OCI-M1 (cell line): ENCODE results near the gene EDEM2.
"Not testable (repeated sequence)": the region's sequence is repeated elsewhere in the genome, so short reads cannot be mapped to it uniquely, and the experiment has no call there.

Experiments
- DNase-seq: peaks from one replicate; lab custom pipeline; 2025; lab: John Stamatoyannopoulos, UW

Gene EDEM2

GRCh38 chr20:35087791-35088190 is 59.3 kb downstream of the EDEM2 start:
- no peak for DNase-seq

- DNase-seq, result no peak
Measured at GRCh38 chr20:35087355-35087754, 59.8 kb downstream of the EDEM2 start.

GRCh38 chr20:35085477-35086225 is 61.5 kb downstream of the EDEM2 start:
- peak; percentile 84 for DNase-seq

GRCh38 chr20:35084998-35085397 is 62.1 kb downstream of the EDEM2 start:
- no peak for DNase-seq

- not testable (repeated sequence) for DNase-seq
Measured at GRCh38 chr20:35080348-35080642, 66.8 kb downstream of the EDEM2 start.

GRCh38 chr20:35079472-35080347 is 67.4 kb downstream of the EDEM2 start:
- no peak for DNase-seq

- no peak for DNase-seq
Measured at GRCh38 chr20:35077872-35078271, 69.3 kb downstream of the EDEM2 start.

- DNase-seq, result no peak
Measured at GRCh38 chr20:35077341-35077740, 69.8 kb downstream of the EDEM2 start.

GRCh38 chr20:35071436-35072153 is 75.5 kb downstream of the EDEM2 start:
- not testable (repeated sequence) for DNase-seq

GRCh38 chr20:35066194-35066593 is 80.9 kb downstream of the EDEM2 start:
- DNase-seq, result no peak
